Body of pancreas (tissue), 4 donors: Measurements from ENCODE around the gene GSDMA. TPM values are rescaled to one million over a fixed set of nuclear protein-coding genes. Genes with fewer than 3 reads are reported as not detected.

Source experiments
- ATAC-seq: fragments of 150-250 bp; one replicate; pipeline ENCODE4 v1.9.1; 2016
- DNase-seq, 4 donors: peaks; one replicate each; pipeline ENCODE4 v3.0.0-alpha.2; 2019
- H3K27ac ChIP-seq, 4 donors: fragments of 200-600 bp; sonication (generic); 1 replicate in 3 of 4; 2 replicates in 1 of 4; pipeline versions ENCODE4 v1.5.1 to v1.6.1; 2016 to 2019; ENCODE audit warnings: mild to moderate bottlenecking in 1 of 4, mixed read lengths in 1 of 4, moderate library complexity in 1 of 4
- H3K27me3 ChIP-seq, 2 donors: fragments of 200-600 bp; sonication (generic); one replicate each; pipeline ENCODE4 v1.6.0; 2016; ENCODE audit warnings: mild to moderate bottlenecking in 1 of 2
- H3K36me3 ChIP-seq, 2 donors: fragments of 200-600 bp; sonication (generic); replicated peaks in 1 of 2; 2 replicates each; pipeline ENCODE4 v1.5.1; 2016; ENCODE audit warnings: low read depth in 2 of 2; ENCODE audit not compliant: insufficient read depth in 1 of 2
- H3K4me1 ChIP-seq: fragments of 200-600 bp; sonication (generic); one replicate; pipeline ENCODE4 v1.6.0; 2016
- H3K4me3 ChIP-seq, 2 donors: fragments of 200-600 bp; sonication (generic); 1 replicate in 1 of 2; 2 replicates in 1 of 2; pipeline ENCODE4 v1.5.1; 2016 to 2019
- H3K9me3 ChIP-seq, 3 donors: fragments of 200-600 bp; sonication (generic); 1 replicate in 2 of 3; 2 replicates in 1 of 3; pipeline ENCODE4 v1.5.1; 2016
- POLR2A ChIP-seq, 3 donors: fragments of 450-650 bp; IDR thresholded peaks; one replicate each; pipeline ENCODE4 v1.6.1; 2016; ENCODE audit warnings: antibody characterized with exemption in 3 of 3, mild to moderate bottlenecking in 2 of 3
- WGBS, 2 donors: methylation state at CpG; one replicate each; pipeline ENCODE4 v1.1.5; 2017; 5-methylcytosine and 5-hydroxymethylcytosine counted together
- intact Hi-C: fragments of 100-400 bp; cut with DNase I; formaldehyde crosslinking; loops from one replicate; pipeline ENCODE4 v1.15.1; 2023
- total RNA-seq, 2 donors: library from RNA; depleted of rRNA; stranded (reverse); fragments of >200 nt; gene quantifications; one replicate each; pipeline ENCODE4 v1.1.0, GENCODE V29; 2016
- TF ChIP-seq, protein P1 (sequence below), 7 experiments: fragments of 450-650 bp in 4 of 7; fragments of 200-600 bp in 3 of 7; sonication (generic) in 3 of 7; IDR thresholded peaks; one replicate each; pipeline ENCODE4 v1.5.1; 2016 to 2019; ENCODE audit warnings: antibody characterized with exemption in 7 of 7

GSDMA gene
- total RNA-seq, 2 donors from 2014 or later, result 3.4 TPM; not detected in 1

DNA sequence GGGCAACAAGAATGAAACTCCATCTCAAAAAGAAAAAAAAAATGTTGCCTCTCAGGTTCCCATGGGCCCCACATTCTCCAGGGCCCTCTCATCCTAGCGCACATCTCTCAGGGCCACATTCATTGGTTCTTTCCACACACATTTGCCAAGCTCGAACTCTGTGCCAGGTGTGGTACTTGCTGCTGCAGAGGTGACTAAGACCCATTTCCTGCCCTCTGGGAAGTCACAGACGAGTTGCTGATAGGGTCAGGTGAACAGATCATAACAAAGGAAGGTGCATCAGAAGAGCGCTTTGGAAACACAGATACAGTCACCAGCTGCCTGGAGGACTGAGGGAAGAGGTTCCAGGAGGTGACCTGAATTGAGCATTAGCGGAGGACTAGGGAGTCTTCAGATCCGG, 1.0 kb downstream of the GSDMA start:
- Histone ChIP-seq H3K27me3 (no peaks in the 10 kb centered on the region), H3K4me1 (peaks cover 6% of the 10 kb centered on the region), H3K36me3 (no peaks in the 10 kb centered on the region), H3K9me3 (no peaks in the 10 kb centered on the region), H3K4me3 (no peak overlapping the region), H3K27ac (no peak overlapping the region)
- TF ChIP-seq POLR2A (IDR thresholded peaks at IDR 0.05), result no peak
- TF ChIP-seq, protein P1, sequence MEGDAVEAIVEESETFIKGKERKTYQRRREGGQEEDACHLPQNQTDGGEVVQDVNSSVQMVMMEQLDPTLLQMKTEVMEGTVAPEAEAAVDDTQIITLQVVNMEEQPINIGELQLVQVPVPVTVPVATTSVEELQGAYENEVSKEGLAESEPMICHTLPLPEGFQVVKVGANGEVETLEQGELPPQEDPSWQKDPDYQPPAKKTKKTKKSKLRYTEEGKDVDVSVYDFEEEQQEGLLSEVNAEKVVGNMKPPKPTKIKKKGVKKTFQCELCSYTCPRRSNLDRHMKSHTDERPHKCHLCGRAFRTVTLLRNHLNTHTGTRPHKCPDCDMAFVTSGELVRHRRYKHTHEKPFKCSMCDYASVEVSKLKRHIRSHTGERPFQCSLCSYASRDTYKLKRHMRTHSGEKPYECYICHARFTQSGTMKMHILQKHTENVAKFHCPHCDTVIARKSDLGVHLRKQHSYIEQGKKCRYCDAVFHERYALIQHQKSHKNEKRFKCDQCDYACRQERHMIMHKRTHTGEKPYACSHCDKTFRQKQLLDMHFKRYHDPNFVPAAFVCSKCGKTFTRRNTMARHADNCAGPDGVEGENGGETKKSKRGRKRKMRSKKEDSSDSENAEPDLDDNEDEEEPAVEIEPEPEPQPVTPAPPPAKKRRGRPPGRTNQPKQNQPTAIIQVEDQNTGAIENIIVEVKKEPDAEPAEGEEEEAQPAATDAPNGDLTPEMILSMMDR (IDR thresholded peaks at IDR 0.05), result no peak
- ATAC-seq, result no peak
- DNase-seq, result no peak
- intact Hi-C loops, result no loop called here
- WGBS, 2 donors, result 51 to 67% methylated on average over 6 of the region's 6 CpGs

DNA sequence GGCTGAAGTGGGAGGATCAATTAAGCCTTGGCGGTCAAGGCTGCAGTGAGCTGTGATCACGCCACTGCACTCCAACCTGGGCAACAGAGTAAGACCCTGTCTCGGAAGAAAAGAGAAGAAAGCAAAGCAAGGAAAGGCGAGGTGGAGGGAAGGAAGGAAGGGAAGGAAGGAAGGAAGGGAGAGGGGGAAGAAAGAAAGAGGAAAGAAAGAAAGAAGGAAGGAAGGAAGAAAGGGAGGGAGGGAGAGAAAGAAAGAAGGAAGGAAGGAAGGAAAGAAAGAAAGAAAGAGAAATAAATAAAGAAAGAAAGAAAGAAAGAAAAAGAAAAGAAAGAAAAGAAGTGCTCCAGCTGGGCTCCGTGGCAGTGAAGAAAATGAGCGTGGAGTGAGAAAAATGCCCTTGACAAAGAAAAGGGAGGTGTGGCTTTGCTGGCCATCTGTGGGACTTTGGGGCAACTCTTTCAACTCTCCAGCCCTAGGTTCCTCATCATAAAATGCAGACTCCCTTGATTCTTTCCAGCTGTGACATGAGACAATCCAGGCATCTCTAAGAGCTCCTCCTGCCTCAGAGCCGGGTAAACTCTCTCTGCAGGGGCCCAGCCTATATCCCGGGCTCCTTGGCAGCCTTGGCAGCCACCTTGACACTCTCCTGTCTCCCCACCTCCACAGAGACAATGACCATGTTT, 2.4 kb downstream of the GSDMA start:
- H3K9me3 ChIP-seq, result no peaks in the 10 kb centered on the region
- ATAC-seq, result no peak
- no peaks in the 10 kb centered on the region for H3K4me1 ChIP-seq
- DNase-seq, result no peak
- WGBS, 2 donors, result 53 to 67% methylated on average over 6 to 8 of the region's 8 CpGs
- TF ChIP-seq POLR2A (IDR thresholded peaks at IDR 0.05), result no peak
- intact Hi-C loops, result no loop called here
- H3K27me3 ChIP-seq, result no peaks in the 10 kb centered on the region
- H3K4me3 ChIP-seq, result no peak overlapping the region
- no peak overlapping the region for H3K27ac ChIP-seq
- no peaks in the 10 kb centered on the region for H3K36me3 ChIP-seq

DNA sequence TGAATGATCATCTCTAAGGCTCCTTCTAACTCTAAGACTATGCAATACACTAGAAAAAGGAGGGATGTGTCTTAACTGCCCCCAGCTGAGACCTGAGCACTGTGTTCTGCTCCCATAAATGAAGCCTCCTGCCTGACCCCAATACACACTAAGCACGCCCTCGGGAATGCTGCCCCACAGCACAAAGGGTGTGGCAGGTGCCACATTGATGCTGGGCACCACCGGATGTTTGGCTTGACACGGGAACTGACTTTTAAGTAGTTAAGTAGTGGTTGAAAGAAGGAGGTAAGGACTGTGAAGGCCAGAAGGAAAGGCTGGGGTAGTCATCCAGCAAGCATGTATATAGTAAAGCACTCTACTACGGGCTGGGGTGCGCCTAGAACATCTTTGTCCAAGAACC, 4.0 kb downstream of the GSDMA start:
- H3K9me3 ChIP-seq, result no peaks in the 10 kb centered on the region
- WGBS, 2 donors, result 63 to 72% methylated on average over 6 of the region's 6 CpGs
- no peaks in the 10 kb centered on the region for H3K4me1 ChIP-seq
- H3K4me3 ChIP-seq, result no peak overlapping the region
- intact Hi-C loops, result no loop called here
- H3K36me3 ChIP-seq, result no peaks in the 10 kb centered on the region
- TF ChIP-seq, protein P1 (IDR thresholded peaks at IDR 0.05), result no peak
- no peak for TF ChIP-seq POLR2A (IDR thresholded peaks at IDR 0.05)
- peak overlapping the region in 1 of 4 donors; percentile 23 for H3K27ac ChIP-seq
- H3K27me3 ChIP-seq, result no peaks in the 10 kb centered on the region
- DNase-seq (no peak), ATAC-seq (no peak)

DNA sequence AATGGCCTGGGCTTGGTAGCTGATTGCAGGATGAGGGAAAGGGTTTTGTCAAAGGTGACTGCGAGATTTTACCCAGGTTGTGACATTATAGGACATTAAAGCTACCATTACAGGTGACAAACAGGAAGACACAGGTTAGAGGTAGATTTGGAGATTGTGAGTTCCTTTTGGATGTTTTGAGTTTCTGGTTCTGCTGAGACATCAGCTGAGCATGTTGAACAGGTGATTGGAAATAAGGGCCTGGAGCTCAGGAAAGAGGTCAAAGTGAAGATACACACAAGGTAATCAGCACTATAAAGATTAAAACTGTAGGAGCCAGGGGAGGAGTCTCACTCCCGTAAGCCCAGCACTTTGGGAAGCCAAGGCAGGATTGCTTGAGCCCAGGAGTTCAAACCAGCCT, 6.0 kb downstream of the GSDMA start:
- Histone ChIP-seq H3K27ac (no peak overlapping the region), H3K9me3 (no peaks in the 10 kb centered on the region), H3K27me3 (no peaks in the 10 kb centered on the region), H3K4me1 (no peaks in the 10 kb centered on the region), H3K4me3 (no peak overlapping the region), H3K36me3 (no peaks in the 10 kb centered on the region)
- TF ChIP-seq POLR2A (IDR thresholded peaks at IDR 0.05), result no peak
- TF ChIP-seq, protein P1 (IDR thresholded peaks at IDR 0.05), result no peak
- WGBS, 2 donors, result 53 to 67% methylated on average over 2 of the region's 2 CpGs
- ATAC-seq, result no peak
- no peak for DNase-seq
- intact Hi-C loops, result no loop called here

DNA sequence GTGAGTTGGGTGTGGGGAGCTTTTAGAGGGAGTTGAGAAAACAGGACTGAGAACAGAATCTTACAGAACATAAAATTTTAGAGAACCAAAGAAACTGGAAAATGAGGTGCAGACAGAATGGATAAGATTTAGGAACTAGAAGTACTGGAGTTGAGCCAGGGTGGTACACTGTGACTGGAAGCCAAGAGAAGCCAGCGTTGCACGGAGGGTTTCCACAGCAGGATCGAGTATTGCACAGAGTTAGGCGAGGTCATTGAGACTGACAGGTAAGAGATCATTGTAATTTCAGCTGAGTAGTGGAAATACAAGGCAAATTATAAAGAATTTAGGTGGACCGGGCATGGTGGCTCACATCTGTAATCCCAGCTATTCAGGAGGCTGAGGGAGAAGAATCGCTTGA, 6.6 kb downstream of the GSDMA start:
- intact Hi-C loops, result no loop called here
- H3K9me3 ChIP-seq, result no peaks in the 10 kb centered on the region
- H3K4me1 ChIP-seq, result no peaks in the 10 kb centered on the region
- no peak overlapping the region for H3K4me3 ChIP-seq
- H3K27ac ChIP-seq, result no peak overlapping the region
- WGBS, 2 donors, result 74% methylated on average over 6 of the region's 6 CpGs
- ATAC-seq, result no peak
- peak in 1 of 4 donors; percentile 37 for DNase-seq
- no peaks in the 10 kb centered on the region for H3K27me3 ChIP-seq
- H3K36me3 ChIP-seq, result no peaks in the 10 kb centered on the region
- TF ChIP-seq POLR2A (IDR thresholded peaks at IDR 0.05), result no peak
- TF ChIP-seq, protein P1 (IDR thresholded peaks at IDR 0.05), result no peak
